Thyroid gland (tissue), 4 donors: ENCODE results near the gene TTC22. TPM values are rescaled to one million over a fixed set of nuclear protein-coding genes. Genes with fewer than 3 reads are reported as not detected.

Source experiments
- DNase-seq, 2 donors: peaks; one replicate each; pipeline ENCODE4 v3.0.0-alpha.2; 2019
- H3K27ac ChIP-seq, 3 donors: fragments of 200-600 bp; sonication (generic); 1 replicate in 2 of 3; 2 replicates in 1 of 3; pipeline ENCODE4 v1.5.1; 2016 to 2019; ENCODE audit warnings: mild to moderate bottlenecking in 1 of 3, moderate library complexity in 1 of 3
- H3K27me3 ChIP-seq: fragments of 200-600 bp; sonication (generic); one replicate; pipeline ENCODE4 v1.5.1; 2019
- H3K36me3 ChIP-seq, 2 donors: fragments of 200-600 bp; sonication (generic); one replicate each; pipeline ENCODE4 v1.5.1; 2016 to 2019
- H3K4me1 ChIP-seq, 2 donors: fragments of 200-600 bp; sonication (generic); one replicate each; pipeline ENCODE4 v1.5.1; 2017 to 2019
- H3K4me3 ChIP-seq, 3 donors: fragments of 200-600 bp; sonication (generic); replicated peaks in 1 of 3; 1 replicate in 2 of 3; 2 replicates in 1 of 3; pipeline ENCODE4 v1.5.1; 2016; ENCODE audit warnings: mild to moderate bottlenecking in 1 of 3
- H3K9me3 ChIP-seq: fragments of 200-600 bp; sonication (generic); one replicate; pipeline ENCODE4 v1.5.1; 2017
- CTCF ChIP-seq, 6 experiments: fragments of 200-600 bp in 3 of 6; fragments of 450-650 bp in 3 of 6; sonication (generic) in 3 of 6; IDR thresholded peaks; one replicate each; pipeline ENCODE4 v1.5.1; 2016 to 2019; ENCODE audit warnings: antibody characterized with exemption in 6 of 6, mild to moderate bottlenecking in 2 of 6, inconsistent platforms in 1 of 6, moderate library complexity in 1 of 6
- POLR2A ChIP-seq, 2 donors: fragments of 450-650 bp; IDR thresholded peaks; one replicate each; pipeline ENCODE4 v1.6.1; 2017; ENCODE audit warnings: antibody characterized with exemption in 2 of 2, mild to moderate bottlenecking in 2 of 2, moderate library complexity in 1 of 2
- WGBS, 2 donors: methylation state at CpG; one replicate each; pipeline ENCODE4 v1.1.5; 2017; 5-methylcytosine and 5-hydroxymethylcytosine counted together
- intact Hi-C: fragments of 100-400 bp; cut with DNase I; formaldehyde crosslinking; loops from one replicate; pipeline ENCODE4 v1.15.1; 2023
- total RNA-seq, 4 donors: library from RNA; depleted of rRNA; stranded (reverse); fragments of >200 nt; gene quantifications; one replicate each; pipeline ENCODE4 v1.2.3, GENCODE V29; 2016

The TTC22 gene
- total RNA-seq, 4 donors from 2014 or later = 8.0 to 14.0 (median 11.1) TPM

- TF ChIP-seq POLR2A (IDR thresholded peaks at IDR 0.05) (no peak), CTCF (IDR thresholded peaks at IDR 0.05) (no peak)
- Histone ChIP-seq H3K27me3 (no peaks in the 10 kb centered on the region), H3K9me3 (no peaks in the 10 kb centered on the region), H3K4me1 (no peaks in the 10 kb centered on the region), H3K36me3 (no peaks in the 10 kb centered on the region), H3K27ac (no peak overlapping the region), H3K4me3 (no peak overlapping the region)
- no peak for DNase-seq
- WGBS, 2 donors = 84 to 89% methylated on average over 2 of the region's 2 CpGs
- intact Hi-C loops = no loop called here
Measured at GRCh38 chr1:54772951-54773350, 28.2 kb downstream of the TTC22 start.

- Histone ChIP-seq H3K4me1 (peaks cover under 1 to 7% of the 10 kb centered on the region in 2 donors), H3K9me3 (no peaks in the 10 kb centered on the region), H3K27me3 (no peaks in the 10 kb centered on the region), H3K27ac (no peak overlapping the region), H3K4me3 (no peak overlapping the region), H3K36me3 (no peaks in the 10 kb centered on the region)
- no peak for TF ChIP-seq CTCF (IDR thresholded peaks at IDR 0.05)
- no peak for TF ChIP-seq POLR2A (IDR thresholded peaks at IDR 0.05)
- intact Hi-C loops = no loop called here
- DNase-seq = no peak
- WGBS, 2 donors = 77 to 83% methylated on average over 5 of the region's 5 CpGs
Measured at GRCh38 chr1:54768093-54768492, 33.0 kb downstream of the TTC22 start.

GRCh38 chr1:54767526-54767925, 33.6 kb downstream of the TTC22 start:
- H3K36me3 ChIP-seq = no peaks in the 10 kb centered on the region
- H3K27ac ChIP-seq = no peak overlapping the region
- H3K9me3 ChIP-seq = no peaks in the 10 kb centered on the region
- DNase-seq = no peak
- intact Hi-C loops = no loop called here
- TF ChIP-seq POLR2A (IDR thresholded peaks at IDR 0.05) (no peak), CTCF (IDR thresholded peaks at IDR 0.05) (no peak)
- WGBS, 2 donors = 41 to 44% methylated on average over 6 of the region's 6 CpGs
- H3K4me3 ChIP-seq = no peak overlapping the region
- H3K4me1 ChIP-seq = peaks cover 3 to 10% of the 10 kb centered on the region in 2 donors
- H3K27me3 ChIP-seq = no peaks in the 10 kb centered on the region

GRCh38 chr1:54766726-54767125, 34.4 kb downstream of the TTC22 start:
- intact Hi-C loops = no loop called here
- WGBS, 2 donors = 23 to 24% methylated on average over 4 of the region's 4 CpGs
- Histone ChIP-seq H3K36me3 (no peaks in the 10 kb centered on the region), H3K4me3 (no peak overlapping the region), H3K27ac (no peak overlapping the region), H3K27me3 (no peaks in the 10 kb centered on the region), H3K4me1 (peaks cover 3 to 10% of the 10 kb centered on the region in 2 donors), H3K9me3 (no peaks in the 10 kb centered on the region)
- DNase-seq = no peak
- TF ChIP-seq CTCF (IDR thresholded peaks at IDR 0.05) (no peak), POLR2A (IDR thresholded peaks at IDR 0.05) (no peak)

- Histone ChIP-seq H3K4me3 (peak overlapping the region in 2 of 3 donors; percentile 10 to 11), H3K36me3 (no peaks in the 10 kb centered on the region), H3K27me3 (no peaks in the 10 kb centered on the region), H3K9me3 (no peaks in the 10 kb centered on the region), H3K27ac (peak overlapping the region in 1 of 3 donors; percentile 12), H3K4me1 (peaks cover 3 to 10% of the 10 kb centered on the region in 2 donors)
- DNase-seq = no peak
- TF ChIP-seq CTCF (IDR thresholded peaks at IDR 0.05) = no peak
- no peak for TF ChIP-seq POLR2A (IDR thresholded peaks at IDR 0.05)
- 52 to 54% methylated on average over 13 of the region's 13 CpGs for WGBS, 2 donors
- intact Hi-C loops = no loop called here
Measured at GRCh38 chr1:54764922-54765561, 36.1 kb downstream of the TTC22 start.
